ENCODE results near the gene RTF1.
A peak's percentile ranks its signal among the peaks of the same experiment; 100 is the strongest.
"Not testable (repeated sequence)": the region's sequence is repeated elsewhere in the genome, so short reads cannot be mapped to it uniquely, and the experiment has no call there.

RTF1 gene

DNA sequence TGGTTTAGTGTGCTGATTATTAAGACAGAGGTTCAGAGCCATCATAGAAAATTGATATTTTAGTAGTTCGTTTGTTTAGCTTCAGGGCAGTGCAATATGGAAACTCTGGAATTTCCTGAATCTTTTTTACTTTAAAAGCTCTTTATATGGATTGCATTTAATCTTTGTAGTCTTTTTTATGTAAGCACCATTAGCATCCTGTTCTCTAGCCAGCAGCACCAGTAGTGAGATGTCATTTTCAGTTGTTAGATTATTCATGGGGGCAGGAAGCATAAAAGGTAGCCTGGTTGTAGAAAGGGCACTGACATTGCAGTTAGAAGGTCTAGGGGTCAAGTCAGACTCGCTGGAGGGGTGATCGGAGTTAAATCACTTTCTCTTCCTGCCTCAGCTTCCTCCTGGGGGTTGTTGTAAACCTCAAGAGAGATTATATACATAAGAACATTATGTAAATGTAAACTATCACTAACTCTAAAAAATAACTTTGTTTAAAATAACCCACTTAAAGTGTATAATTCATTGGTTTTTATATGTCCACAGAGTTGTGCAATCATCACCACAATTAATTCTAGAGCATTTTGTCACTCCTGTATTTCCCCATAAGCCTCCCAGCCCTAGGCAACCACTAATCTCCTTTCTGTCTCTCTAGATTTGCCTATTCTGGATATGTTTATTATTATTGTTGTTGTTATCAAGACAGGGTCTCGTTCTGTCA lies 45.3 kb downstream of the RTF1 start:
- ChIA-PET POLR2A (no interaction called here), CTCF (no interaction called here)
- TF ChIP-seq ZNF384 (IDR thresholded peaks at IDR 0.05): no peak
- no peak for TF ChIP-seq FOXM1 (IDR thresholded peaks at IDR 0.05; ENCODE audit: borderline replicate concordance)
- no peak for DNase-seq (ENCODE audit: extremely low spot score)

- no peak for DNase-seq (ENCODE audit: extremely low spot score)
- POLR2A ChIA-PET: interaction anchor here (0.7 to 1.0 kb wide), 2 partner anchors 28 to 49 kb away, joined by 3 to 5 read pairs; partner anchors contain the start of gene LTK
- CTCF ChIA-PET: interaction anchor here (0.6 to 1.1 kb wide), 4 partner anchors 67 to 175 kb away, joined by 3 to 4 read pairs (median 3); no protein-coding TSS in a partner anchor
- TF ChIP-seq BHLHE40 (IDR thresholded peaks at IDR 0.05; ENCODE audit: borderline replicate concordance) (no peak), CTBP1 (IDR thresholded peaks at IDR 0.05; ENCODE audit: borderline replicate concordance) (no peak), NFRKB (IDR thresholded peaks at IDR 0.05) (no peak), ARNT (IDR thresholded peaks at IDR 0.05) (no peak), ZNF384 (IDR thresholded peaks at IDR 0.05) (no peak), SP1 (IDR thresholded peaks at IDR 0.05) (no peak), TARDBP (IDR thresholded peaks at IDR 0.05) (no peak), SUZ12 (IDR thresholded peaks at IDR 0.05) (no peak), LEF1 (IDR thresholded peaks at IDR 0.05; ENCODE audit: borderline replicate concordance) (no peak), FOXM1 (IDR thresholded peaks at IDR 0.05; ENCODE audit: borderline replicate concordance) (no peak), FOXA1 (IDR thresholded peaks at IDR 0.05) (no peak), FOXK2 (IDR thresholded peaks at IDR 0.05) (no peak), L3MBTL2 (conservative IDR thresholded peaks at IDR 0.05) (no peak), ELF4 (IDR thresholded peaks at IDR 0.05) (no peak), HDGF (IDR thresholded peaks at IDR 0.05; ENCODE audit: borderline replicate concordance) (no peak)
- TF ChIP-seq, protein P1, sequence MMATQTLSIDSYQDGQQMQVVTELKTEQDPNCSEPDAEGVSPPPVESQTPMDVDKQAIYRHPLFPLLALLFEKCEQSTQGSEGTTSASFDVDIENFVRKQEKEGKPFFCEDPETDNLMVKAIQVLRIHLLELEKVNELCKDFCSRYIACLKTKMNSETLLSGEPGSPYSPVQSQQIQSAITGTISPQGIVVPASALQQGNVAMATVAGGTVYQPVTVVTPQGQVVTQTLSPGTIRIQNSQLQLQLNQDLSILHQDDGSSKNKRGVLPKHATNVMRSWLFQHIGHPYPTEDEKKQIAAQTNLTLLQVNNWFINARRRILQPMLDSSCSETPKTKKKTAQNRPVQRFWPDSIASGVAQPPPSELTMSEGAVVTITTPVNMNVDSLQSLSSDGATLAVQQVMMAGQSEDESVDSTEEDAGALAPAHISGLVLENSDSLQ (IDR thresholded peaks at IDR 0.05): no peak
Measured at GRCh38 chr15:41464889-41465580, 48.1 kb downstream of the RTF1 start.

- no peak for TF ChIP-seq FOXK2 (IDR thresholded peaks at IDR 0.05)
- TF ChIP-seq, protein P1 (IDR thresholded peaks at IDR 0.05): no peak
- no peak for TF ChIP-seq ZNF384 (IDR thresholded peaks at IDR 0.05)
- TF ChIP-seq LEF1 (IDR thresholded peaks at IDR 0.05; ENCODE audit: borderline replicate concordance): no peak
- no peak for TF ChIP-seq FOXM1 (IDR thresholded peaks at IDR 0.05; ENCODE audit: borderline replicate concordance)
- TF ChIP-seq TARDBP (IDR thresholded peaks at IDR 0.05): no peak
- no peak for TF ChIP-seq SUZ12 (IDR thresholded peaks at IDR 0.05)
- no peak for TF ChIP-seq FOXA1 (IDR thresholded peaks at IDR 0.05)
- TF ChIP-seq ARNT (IDR thresholded peaks at IDR 0.05): no peak
- no peak for TF ChIP-seq ELF4 (IDR thresholded peaks at IDR 0.05)
- no peak for TF ChIP-seq HDGF (IDR thresholded peaks at IDR 0.05; ENCODE audit: borderline replicate concordance)
- no peak for TF ChIP-seq L3MBTL2 (conservative IDR thresholded peaks at IDR 0.05)
- TF ChIP-seq BHLHE40 (IDR thresholded peaks at IDR 0.05; ENCODE audit: borderline replicate concordance): no peak
- no peak for TF ChIP-seq NFRKB (IDR thresholded peaks at IDR 0.05)
- TF ChIP-seq CTBP1 (IDR thresholded peaks at IDR 0.05; ENCODE audit: borderline replicate concordance): no peak
- TF ChIP-seq SP1 (IDR thresholded peaks at IDR 0.05): no peak
- peak; percentile 36 for DNase-seq (ENCODE audit: extremely low spot score)
- ChIA-PET CTCF (interaction anchor here (0.6 to 1.4 kb wide), 12 partner anchors 10 to 439 kb away, joined by 3 to 6 read pairs (median 3); no protein-coding TSS in a partner anchor), POLR2A (interaction anchor here (0.7 to 1.0 kb wide), 2 partner anchors 27 to 48 kb away, joined by 3 to 5 read pairs; partner anchors contain the start of gene LTK)
Measured at GRCh38 chr15:41465822-41466421, 49.0 kb downstream of the RTF1 start.

DNA sequence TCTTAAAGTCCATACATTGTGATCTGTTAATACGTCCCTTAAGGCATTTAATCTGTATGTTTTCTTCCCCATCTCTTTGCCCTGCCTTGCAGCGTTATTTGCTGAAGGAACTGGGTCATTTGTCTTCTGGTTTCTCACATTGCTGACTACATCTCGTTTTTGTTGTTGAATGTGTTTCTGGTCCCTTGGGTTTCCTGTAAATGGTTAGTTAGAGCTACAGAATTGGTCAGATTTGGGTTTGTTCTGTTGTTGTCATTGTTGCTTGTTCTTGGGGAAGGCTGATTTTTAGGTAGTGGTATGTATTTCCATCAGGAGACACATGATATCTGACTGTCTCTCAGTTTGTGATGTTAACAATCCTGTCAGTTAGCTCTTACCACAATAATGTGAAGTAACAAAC lies 49.8 kb downstream of the RTF1 start:
- TF ChIP-seq NFRKB (IDR thresholded peaks at IDR 0.05) (no peak), SUZ12 (IDR thresholded peaks at IDR 0.05) (no peak), L3MBTL2 (conservative IDR thresholded peaks at IDR 0.05) (no peak), HDGF (IDR thresholded peaks at IDR 0.05; ENCODE audit: borderline replicate concordance) (no peak), FOXK2 (IDR thresholded peaks at IDR 0.05) (no peak), LEF1 (IDR thresholded peaks at IDR 0.05; ENCODE audit: borderline replicate concordance) (no peak), BHLHE40 (IDR thresholded peaks at IDR 0.05; ENCODE audit: borderline replicate concordance) (no peak), SP1 (IDR thresholded peaks at IDR 0.05) (no peak), FOXA1 (IDR thresholded peaks at IDR 0.05) (no peak), ZNF384 (IDR thresholded peaks at IDR 0.05) (no peak)
- TF ChIP-seq, protein P1 (IDR thresholded peaks at IDR 0.05): no peak
- no peak for DNase-seq (ENCODE audit: extremely low spot score)
- POLR2A ChIA-PET: no interaction called here
- CTCF ChIA-PET: interaction anchor here (0.7 to 1.4 kb wide), 7 partner anchors 9 to 438 kb away, joined by 3 to 6 read pairs (median 4); no protein-coding TSS in a partner anchor

DNA sequence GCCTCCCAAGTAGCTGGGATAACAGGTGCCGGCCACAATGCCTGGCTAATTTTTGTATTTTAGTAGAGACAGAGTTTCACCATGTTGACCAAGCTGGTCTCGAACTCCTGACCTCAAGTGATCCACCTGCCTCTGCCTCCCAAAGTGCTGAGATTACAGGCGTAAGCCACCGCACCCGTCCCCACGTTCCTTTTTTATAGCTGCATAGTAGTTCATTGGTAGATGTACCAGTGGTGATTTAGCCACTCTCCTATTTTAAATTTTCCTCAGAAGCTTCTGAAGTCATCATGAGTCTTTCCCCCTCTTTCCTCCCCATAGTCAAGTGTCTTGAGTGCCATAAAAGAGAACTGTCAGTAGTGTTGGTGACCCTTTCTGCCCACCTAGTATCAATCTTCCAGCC lies 52.7 kb downstream of the RTF1 start:
- DNase-seq (ENCODE audit: extremely low spot score); POLR2A ChIA-PET; CTCF ChIA-PET: not testable (repeated sequence)

- no peak for DNase-seq (ENCODE audit: extremely low spot score)
- CTCF ChIA-PET: no interaction called here
- TF ChIP-seq SP1 (IDR thresholded peaks at IDR 0.05): no peak
- TF ChIP-seq, protein P1 (IDR thresholded peaks at IDR 0.05): no peak
- TF ChIP-seq BHLHE40 (IDR thresholded peaks at IDR 0.05; ENCODE audit: borderline replicate concordance): no peak
- TF ChIP-seq ZNF384 (IDR thresholded peaks at IDR 0.05): no peak
- no peak for TF ChIP-seq FOXK2 (IDR thresholded peaks at IDR 0.05)
- no peak for TF ChIP-seq FOXM1 (IDR thresholded peaks at IDR 0.05; ENCODE audit: borderline replicate concordance)
- TF ChIP-seq SUZ12 (IDR thresholded peaks at IDR 0.05): no peak
- TF ChIP-seq ARNT (IDR thresholded peaks at IDR 0.05): no peak
- no peak for TF ChIP-seq LEF1 (IDR thresholded peaks at IDR 0.05; ENCODE audit: borderline replicate concordance)
- no peak for TF ChIP-seq TARDBP (IDR thresholded peaks at IDR 0.05)
- POLR2A ChIA-PET: no interaction called here
Measured at GRCh38 chr15:41473418-41473817, 56.5 kb downstream of the RTF1 start.

Data from HEK293T (cell line).